MV-4-11 (cell line): ENCODE results near the gene ADRM1.

Experiments
- DNase-seq: peaks from one replicate; lab custom pipeline; 2025; lab: John Stamatoyannopoulos, UW

The ADRM1 gene

GRCh38 chr20:62281161-62281933, 21.4 kb upstream of the ADRM1 start:
- DNase-seq, result no peak

- DNase-seq, result no peak
These were observed 20.7 kb upstream of the ADRM1 start for GRCh38 chr20:62282103-62282502.

GRCh38 chr20:62282877-62283503, 19.8 kb upstream of the ADRM1 start:
- no peak for DNase-seq

GRCh38 chr20:62284448-62284847, 18.3 kb upstream of the ADRM1 start:
- no peak for DNase-seq

GRCh38 chr20:62285151-62285550, 17.6 kb upstream of the ADRM1 start:
- DNase-seq, result no peak

- DNase-seq, result no peak
These were observed 17.1 kb upstream of the ADRM1 start for GRCh38 chr20:62285722-62286121.

GRCh38 chr20:62286493-62287064, 16.2 kb upstream of the ADRM1 start:
- DNase-seq, result no peak

- no peak for DNase-seq
These were observed 15.7 kb upstream of the ADRM1 start for GRCh38 chr20:62287129-62287528.

GRCh38 chr20:62287759-62288534, 14.8 kb upstream of the ADRM1 start:
- no peak for DNase-seq

- no peak for DNase-seq
These were observed 14.2 kb upstream of the ADRM1 start for GRCh38 chr20:62288535-62289105.

GRCh38 chr20:62289131-62289530, 13.7 kb upstream of the ADRM1 start:
- no peak for DNase-seq

- DNase-seq, result no peak
These were observed 12.9 kb upstream of the ADRM1 start for GRCh38 chr20:62289898-62290297.

GRCh38 chr20:62291251-62292066, 11.3 kb upstream of the ADRM1 start:
- DNase-seq, result no peak

GRCh38 chr20:62292108-62292507, 10.7 kb upstream of the ADRM1 start:
- DNase-seq, result no peak

GRCh38 chr20:62293111-62293784, 9.5 kb upstream of the ADRM1 start:
- DNase-seq, result no peak

- no peak for DNase-seq
These were observed 8.9 kb upstream of the ADRM1 start for GRCh38 chr20:62293946-62294345.

GRCh38 chr20:62294516-62294915, 8.3 kb upstream of the ADRM1 start:
- DNase-seq, result peak; percentile 65

GRCh38 chr20:62296724-62297448, 5.9 kb upstream of the ADRM1 start:
- no peak for DNase-seq

GRCh38 chr20:62297449-62298227, 5.2 kb upstream of the ADRM1 start:
- no peak for DNase-seq
